ENCODE results near the gene AGBL4. TPM values are rescaled to one million over a fixed set of nuclear protein-coding genes. Genes with fewer than 3 reads are reported as not detected.

AGBL4 gene
- total RNA-seq, 2 donors from 2014 or later, result not detected

DNA sequence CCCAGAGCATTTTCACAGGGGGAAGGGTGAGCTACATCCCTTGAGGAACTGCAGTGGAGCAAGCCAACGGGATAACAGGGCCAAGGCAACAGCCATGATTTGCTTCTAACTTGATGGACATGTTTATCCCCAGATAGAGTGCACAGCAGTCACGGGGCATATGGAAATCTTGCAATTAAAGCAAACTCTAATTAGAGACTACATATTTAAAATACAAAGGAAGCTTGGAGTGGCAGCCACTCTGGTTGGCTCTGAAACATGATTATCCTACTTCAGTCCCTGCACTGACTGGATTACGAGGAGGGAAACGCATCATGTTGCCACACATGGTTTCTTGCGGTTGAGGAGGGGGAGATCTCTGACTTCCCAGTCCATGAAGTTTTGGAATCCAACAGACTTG is 1307.8 kb downstream of the AGBL4 start:
- no peak for ATAC-seq (ENCODE audit: insufficient number of reproducible peaks, low FRiP score, low read depth)

DNA sequence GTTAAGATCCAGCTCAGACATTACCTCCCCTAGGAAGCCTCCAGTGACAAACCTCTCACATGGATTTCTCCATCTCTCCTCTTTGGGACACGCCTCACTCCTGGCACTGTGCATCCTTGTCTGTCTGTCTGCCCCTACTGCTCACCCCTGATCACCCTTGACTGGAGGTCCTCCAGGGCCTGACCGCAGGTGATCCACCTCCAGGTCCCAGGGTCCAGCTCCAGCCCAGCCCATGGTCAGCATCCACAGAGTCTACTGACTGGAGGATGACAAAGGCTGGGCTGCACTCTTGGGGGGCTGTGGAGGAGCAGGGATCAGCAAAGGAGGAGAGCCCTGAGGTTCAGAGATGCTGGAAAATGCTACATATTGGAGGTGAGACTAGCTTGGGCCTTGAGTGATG is 1312.8 kb downstream of the AGBL4 start:
- Histone ChIP-seq H3K4me1 (ENCODE audit: control insufficient read depth in 1 of 2, low read depth in 2 of 2) (no peaks in the 10 kb centered on the region), H3K36me3 (no peaks in the 10 kb centered on the region)
- ATAC-seq (ENCODE audit: insufficient number of reproducible peaks, low FRiP score, low read depth), result no peak

More for the DNA sequence above, 1307.8 kb downstream of the AGBL4 start:
- TF ChIP-seq CTCF (IDR thresholded peaks at IDR 0.05), result no peak
- DNase-seq (ENCODE audit: low spot score), result no peak
- no peak overlapping the region for H3K27ac ChIP-seq
- no peaks in the 10 kb centered on the region for H3K36me3 ChIP-seq
- H3K4me1 ChIP-seq (ENCODE audit: control insufficient read depth in 1 of 2, low read depth in 2 of 2), result peaks cover 0 to 4% of the 10 kb centered on the region in 2 donors
- no peak overlapping the region for H3K4me3 ChIP-seq
- no peaks in the 10 kb centered on the region for H3K9me3 ChIP-seq
- H3K27me3 ChIP-seq (replicated peaks; ENCODE audit: insufficient read depth), result no peaks in the 10 kb centered on the region

DNA sequence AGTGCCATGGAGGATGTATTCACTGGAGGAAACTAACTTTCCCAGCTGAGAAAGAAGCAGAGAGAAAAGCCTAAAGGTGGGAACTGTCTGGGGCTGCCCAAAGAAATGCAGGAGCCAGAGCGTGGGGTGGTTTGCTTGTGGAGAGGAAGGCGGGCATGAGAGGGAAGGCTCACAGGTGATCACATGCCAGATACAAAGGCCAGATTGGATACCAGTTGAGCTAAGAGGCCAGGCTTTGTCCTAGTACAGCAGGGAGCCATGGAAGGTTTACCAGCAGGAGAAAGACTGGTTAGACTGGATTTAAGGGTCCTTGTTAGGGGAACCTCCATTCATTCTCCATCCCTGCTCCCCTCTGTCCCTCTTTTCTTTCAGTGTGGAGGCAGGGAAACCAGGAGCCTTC is 1313.4 kb downstream of the AGBL4 start:
- no peak for ATAC-seq (ENCODE audit: insufficient number of reproducible peaks, low FRiP score, low read depth)
- H3K36me3 ChIP-seq, result no peaks in the 10 kb centered on the region
- TF ChIP-seq CTCF (IDR thresholded peaks at IDR 0.05), result no peak
- DNase-seq (ENCODE audit: low spot score), result no peak
- no peaks in the 10 kb centered on the region for H3K4me1 ChIP-seq (ENCODE audit: control insufficient read depth in 1 of 2, low read depth in 2 of 2)
- no peak overlapping the region for H3K27ac ChIP-seq
- no peaks in the 10 kb centered on the region for H3K9me3 ChIP-seq
- no peak overlapping the region for H3K4me3 ChIP-seq
- no peaks in the 10 kb centered on the region for H3K27me3 ChIP-seq (replicated peaks; ENCODE audit: insufficient read depth)

More for the DNA sequence above, 1312.8 kb downstream of the AGBL4 start:
- DNase-seq (ENCODE audit: low spot score), result no peak
- TF ChIP-seq CTCF (IDR thresholded peaks at IDR 0.05), result no peak
- Histone ChIP-seq H3K9me3 (no peaks in the 10 kb centered on the region), H3K27me3 (replicated peaks; ENCODE audit: insufficient read depth) (no peaks in the 10 kb centered on the region), H3K4me3 (no peak overlapping the region), H3K27ac (no peak overlapping the region)

DNA sequence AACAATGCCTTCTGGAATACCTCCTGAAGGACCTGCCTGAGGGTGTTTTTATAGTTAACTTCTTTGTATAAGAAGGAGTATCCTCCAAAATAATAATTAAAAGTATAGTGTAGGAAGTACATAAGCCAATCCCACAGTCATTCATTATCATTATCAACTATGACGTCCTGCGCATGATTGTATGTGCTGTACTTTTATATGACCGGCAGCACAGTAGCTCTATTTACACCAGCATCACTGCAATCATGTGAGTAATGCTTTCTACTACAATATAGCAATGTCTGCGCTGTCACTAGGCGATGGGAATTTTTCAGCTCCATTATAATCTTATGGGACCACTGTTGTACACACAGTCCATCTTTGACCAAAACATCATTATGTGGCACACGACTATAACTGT is 1319.0 kb downstream of the AGBL4 start:
- no peak for TF ChIP-seq CTCF (IDR thresholded peaks at IDR 0.05)
- Histone ChIP-seq H3K4me3 (no peak overlapping the region), H3K36me3 (no peaks in the 10 kb centered on the region), H3K4me1 (ENCODE audit: control insufficient read depth in 1 of 2, low read depth in 2 of 2) (no peaks in the 10 kb centered on the region), H3K27ac (no peak overlapping the region), H3K9me3 (no peaks in the 10 kb centered on the region), H3K27me3 (replicated peaks; ENCODE audit: insufficient read depth) (no peaks in the 10 kb centered on the region)
- no peak for DNase-seq (ENCODE audit: low spot score)
- no peak for ATAC-seq (ENCODE audit: insufficient number of reproducible peaks, low FRiP score, low read depth)

DNA sequence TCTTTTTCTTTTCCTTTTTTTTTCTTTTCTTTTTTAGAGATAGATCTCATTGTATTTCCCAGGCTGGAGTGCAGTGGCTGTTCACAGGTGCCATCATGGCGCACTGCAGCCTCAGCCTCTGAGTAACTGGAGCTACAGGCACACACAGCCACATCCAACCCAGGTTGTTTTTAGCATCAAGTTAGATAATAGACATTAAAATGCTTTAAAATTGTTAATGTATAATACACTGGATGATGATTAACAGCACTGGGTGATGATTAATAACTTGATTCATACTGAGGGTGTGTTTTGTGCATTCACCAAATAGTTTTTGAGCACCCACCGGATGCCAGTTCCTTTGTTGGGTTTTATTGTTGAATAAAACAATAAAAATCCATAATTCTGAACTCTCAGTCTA is 1322.3 kb downstream of the AGBL4 start:
- TF ChIP-seq CTCF (IDR thresholded peaks at IDR 0.05), result no peak
- H3K4me1 ChIP-seq (ENCODE audit: control insufficient read depth in 1 of 2, low read depth in 2 of 2), result no peaks in the 10 kb centered on the region
- no peaks in the 10 kb centered on the region for H3K9me3 ChIP-seq
- ATAC-seq (ENCODE audit: insufficient number of reproducible peaks, low FRiP score, low read depth) (no peak), DNase-seq (ENCODE audit: low spot score) (no peak)
- H3K27ac ChIP-seq, result no peak overlapping the region
- no peaks in the 10 kb centered on the region for H3K27me3 ChIP-seq (replicated peaks; ENCODE audit: insufficient read depth)
- no peak overlapping the region for H3K4me3 ChIP-seq
- H3K36me3 ChIP-seq, result no peaks in the 10 kb centered on the region
